SK-N-SH (cell line): ENCODE results near the gene ZNF620. TPM values are rescaled to one million over a fixed set of nuclear protein-coding genes. Genes with fewer than 3 reads are reported as not detected.

Source experiments
- CTCF ChIA-PET: fragments of 300-600, 350-600 bp; formaldehyde crosslinking; extraction: SDS; loops from one replicate; lab custom pipeline; 2021; lab: Yijun Ruan, JAX
- POLR2A ChIA-PET: fragments of 350-600 bp; sonication (Branson Sonifier 250); formaldehyde crosslinking; extraction: SDS; loops from one replicate; lab custom pipeline; 2020; ENCODE audit warnings: antibody characterized with exemption, inconsistent platforms; lab: Yijun Ruan, JAX
- DNase-seq: peaks from one replicate; pipeline ENCODE4 v3.0.0; 2012
- H2AFZ ChIP-seq: fragments of 200-600 bp; sonication (generic); 2 replicates; pipeline ENCODE4 v1.8.1; 2016; ENCODE audit warnings: antibody characterized with exemption, mild to moderate bottlenecking, low read depth
- H3F3A ChIP-seq: fragments of 200-600 bp; sonication (generic); replicated peaks from 2 replicates; pipeline ENCODE3; 2016; ENCODE audit warnings: antibody characterized with exemption, mild to moderate bottlenecking; ENCODE audit not compliant: insufficient read depth
- H3K27ac ChIP-seq, 2 experiments: fragments of 200-500 bp in 1 of 2; fragments of 200-600 bp in 1 of 2; sonication (Bioruptor generic) in 1 of 2; sonication (generic), shearing (Covaris generic) in 1 of 2; 2 replicates each; pipeline versions ENCODE4 v1.5.1 to v1.6.1; 2014 to 2016; ENCODE audit warnings: low read depth in 2 of 2, inconsistent platforms in 1 of 2, low read length in 1 of 2, mild to moderate bottlenecking in 1 of 2, mixed read lengths in 1 of 2
- H3K27me3 ChIP-seq: fragments of 200-600 bp; sonication (generic), shearing (Covaris generic); 2 replicates; pipeline ENCODE4 v1.6.1; 2016; ENCODE audit warnings: mixed run types; ENCODE audit not compliant: insufficient read depth
- H3K36me3 ChIP-seq, 2 experiments: fragments of 200-500 bp in 1 of 2; fragments of 200-600 bp in 1 of 2; sonication (Bioruptor generic) in 1 of 2; sonication (generic) in 1 of 2; replicated peaks in 1 of 2; 2 replicates each; pipeline versions ENCODE3 to v1.5.1; 2014 to 2016; ENCODE audit warnings: low read length in 1 of 2, mild to moderate bottlenecking in 1 of 2; ENCODE audit not compliant: insufficient read depth in 2 of 2, control insufficient read depth in 1 of 2
- H3K4me1 ChIP-seq, 2 experiments: fragments of 200-500 bp in 1 of 2; fragments of 200-600 bp in 1 of 2; sonication (Bioruptor generic) in 1 of 2; sonication (generic), shearing (Covaris generic) in 1 of 2; 2 replicates each; pipeline versions ENCODE4 v1.5.1 to v1.6.1; 2014 to 2016; ENCODE audit warnings: low read depth in 1 of 2, low read length in 1 of 2, mixed run types in 1 of 2; ENCODE audit not compliant: insufficient read depth in 2 of 2, control insufficient read depth in 1 of 2
- H3K4me2 ChIP-seq: fragments of 200-600 bp; sonication (generic), shearing (Covaris generic); 2 replicates; pipeline ENCODE4 v1.6.1; 2017; ENCODE audit warnings: mixed run types
- H3K4me3 ChIP-seq, 2 experiments: fragments of 200-500 bp in 1 of 2; fragments of 200-600 bp in 1 of 2; sonication (Bioruptor generic) in 1 of 2; sonication (generic), shearing (Covaris generic) in 1 of 2; 2 replicates each; pipeline versions ENCODE4 v1.5.1 to v1.8.1; 2014 to 2016; ENCODE audit warnings: low read depth in 2 of 2, inconsistent platforms in 1 of 2, low read length in 1 of 2, mild to moderate bottlenecking in 1 of 2, mixed read lengths in 1 of 2, moderate library complexity in 1 of 2
- H3K79me2 ChIP-seq: fragments of 200-600 bp; sonication (generic); 2 replicates; pipeline ENCODE4 v1.8.1; 2017; ENCODE audit warnings: mild to moderate bottlenecking; ENCODE audit not compliant: insufficient read depth
- H3K9ac ChIP-seq: fragments of 200-600 bp; sonication (generic); 2 replicates; pipeline ENCODE4 v1.6.1; 2017; ENCODE audit warnings: mixed run types
- H3K9me2 ChIP-seq: fragments of 200-600 bp; sonication (generic); 2 replicates; pipeline ENCODE4 v1.6.1; 2017; ENCODE audit warnings: mixed run types
- H3K9me3 ChIP-seq: fragments of 200-600 bp; sonication (generic); 2 replicates; pipeline ENCODE4 v1.6.1; 2017; ENCODE audit warnings: mixed run types, mild to moderate bottlenecking, moderate library complexity
- H4K20me1 ChIP-seq: fragments of 200-600 bp; sonication (generic); 2 replicates; pipeline ENCODE4 v1.6.1; 2017; ENCODE audit warnings: mild to moderate bottlenecking, mixed run types; ENCODE audit not compliant: insufficient read depth
- CHD2 ChIP-seq: fragments of 150-350 bp; IDR thresholded peaks from 2 replicates; pipeline ENCODE4 v1.6.1; 2018; ENCODE audit warnings: low read length; ENCODE audit not compliant: partially characterized antibody
- EP300 ChIP-seq, 2 experiments: IDR thresholded peaks; 2 replicates each; pipeline versions ENCODE4 v1.4.0 to v1.6.1; 2012; ENCODE audit warnings: borderline replicate concordance in 1 of 2, low read depth in 1 of 2, low read length in 1 of 2
- FOSL2 ChIP-seq: IDR thresholded peaks from 2 replicates; pipeline ENCODE4 v1.4.0; 2012; ENCODE audit warnings: low read depth, mild to moderate bottlenecking, moderate library complexity, borderline replicate concordance
- FOXJ3 ChIP-seq: sonication (generic); formaldehyde crosslinking; IDR thresholded peaks from 2 replicates; pipeline ENCODE4 v1.5.1; 2020; ENCODE audit warnings: mild to moderate bottlenecking, missing genetic modification reagents
- GABPA ChIP-seq: IDR thresholded peaks from 2 replicates; pipeline ENCODE4 v1.4.0; 2012; ENCODE audit warnings: low read depth, mild to moderate bottlenecking
- GATA2 ChIP-seq: sonication (generic); formaldehyde crosslinking; IDR thresholded peaks from 2 replicates; pipeline ENCODE4 v1.5.0; 2020; ENCODE audit warnings: mild to moderate bottlenecking, missing genetic modification reagents
- JUND ChIP-seq: IDR thresholded peaks from 2 replicates; pipeline ENCODE4 v1.4.0; 2012
- MEF2A ChIP-seq: IDR thresholded peaks from 2 replicates; pipeline ENCODE4 v1.4.0; 2012; ENCODE audit warnings: low read depth, borderline replicate concordance
- MXI1 ChIP-seq: IDR thresholded peaks from 2 replicates; pipeline ENCODE4 v1.6.1; 2012; ENCODE audit warnings: mild to moderate bottlenecking, low read depth, low read length, improper control_type of control experiment
- NFIC ChIP-seq: IDR thresholded peaks from 2 replicates; pipeline ENCODE4 v1.4.0; 2012; ENCODE audit warnings: borderline replicate concordance
- POLR2AphosphoS5 ChIP-seq: IDR thresholded peaks from 2 replicates; pipeline ENCODE4 v1.6.1; 2012; ENCODE audit warnings: low read depth, low read length
- RAD21 ChIP-seq: IDR thresholded peaks from 2 replicates; pipeline ENCODE4 v1.6.1; 2012; ENCODE audit warnings: mild to moderate bottlenecking, low read length
- RCOR1 ChIP-seq: fragments of 150-350 bp; IDR thresholded peaks from 2 replicates; pipeline ENCODE4 v1.6.1; 2017; ENCODE audit warnings: antibody characterized with exemption, low read length
- RFX5 ChIP-seq: IDR thresholded peaks from 2 replicates; pipeline ENCODE4 v1.6.1; 2012; ENCODE audit warnings: mild to moderate bottlenecking, improper control_type of control experiment, low read length
- SIN3A ChIP-seq: IDR thresholded peaks from 2 replicates; pipeline ENCODE4 v1.6.1; 2012; ENCODE audit warnings: low read depth, mild to moderate bottlenecking, low read length, moderate library complexity, borderline replicate concordance
- SMC3 ChIP-seq: IDR thresholded peaks from 2 replicates; pipeline ENCODE4 v1.6.1; 2012; ENCODE audit warnings: low read depth, low read length, improper control_type of control experiment
- TAF1 ChIP-seq: IDR thresholded peaks from 2 replicates; pipeline ENCODE4 v1.6.1; 2012; ENCODE audit warnings: low read depth, mild to moderate bottlenecking, low read length, moderate library complexity, borderline replicate concordance
- TCF12 ChIP-seq: IDR thresholded peaks from 2 replicates; pipeline ENCODE4 v1.4.0; 2012
- YY1 ChIP-seq: IDR thresholded peaks from 2 replicates; pipeline ENCODE4 v1.4.0; 2012; ENCODE audit warnings: low read depth, mild to moderate bottlenecking
- WGBS: methylation state at CpG from one replicate; pipeline ENCODE4 v1.1.6; 2017; ENCODE audit warnings: low lambda C conversion rate; 5-methylcytosine and 5-hydroxymethylcytosine counted together
- polyA plus RNA-seq, 3 experiments: library from polyadenylated mRNA; depleted of rRNA; stranded (reverse); fragments of >200 nt; gene quantifications; 2 replicates each; pipeline ENCODE4 v1.2.3, GENCODE V29; 2012
- TF ChIP-seq, protein P1 (sequence below): IDR thresholded peaks from 2 replicates; pipeline ENCODE4; 2012
- TF ChIP-seq, protein P2 (sequence below): IDR thresholded peaks from 2 replicates; pipeline ENCODE4 v1.4.0; 2012; ENCODE audit warnings: low read depth
- TF ChIP-seq, protein P3 (sequence below): IDR thresholded peaks from 2 replicates; pipeline ENCODE4 v1.4.0; 2012; ENCODE audit warnings: low read depth, borderline replicate concordance
- TF ChIP-seq, protein P4 (sequence below): fragments of 150-350 bp; IDR thresholded peaks from 2 replicates; pipeline ENCODE4 v1.6.1; 2016; ENCODE audit warnings: mild to moderate bottlenecking, low read depth, low read length
- TF ChIP-seq, protein P5 (sequence below): IDR thresholded peaks from 2 replicates; pipeline ENCODE4 v1.6.1; 2012; ENCODE audit warnings: mild to moderate bottlenecking, low read depth, low read length, moderate library complexity

ZNF620 gene
- polyA plus RNA-seq, 1 of the 3 experiments (the other 2 are of a cell fraction) = 2.0 TPM

DNA sequence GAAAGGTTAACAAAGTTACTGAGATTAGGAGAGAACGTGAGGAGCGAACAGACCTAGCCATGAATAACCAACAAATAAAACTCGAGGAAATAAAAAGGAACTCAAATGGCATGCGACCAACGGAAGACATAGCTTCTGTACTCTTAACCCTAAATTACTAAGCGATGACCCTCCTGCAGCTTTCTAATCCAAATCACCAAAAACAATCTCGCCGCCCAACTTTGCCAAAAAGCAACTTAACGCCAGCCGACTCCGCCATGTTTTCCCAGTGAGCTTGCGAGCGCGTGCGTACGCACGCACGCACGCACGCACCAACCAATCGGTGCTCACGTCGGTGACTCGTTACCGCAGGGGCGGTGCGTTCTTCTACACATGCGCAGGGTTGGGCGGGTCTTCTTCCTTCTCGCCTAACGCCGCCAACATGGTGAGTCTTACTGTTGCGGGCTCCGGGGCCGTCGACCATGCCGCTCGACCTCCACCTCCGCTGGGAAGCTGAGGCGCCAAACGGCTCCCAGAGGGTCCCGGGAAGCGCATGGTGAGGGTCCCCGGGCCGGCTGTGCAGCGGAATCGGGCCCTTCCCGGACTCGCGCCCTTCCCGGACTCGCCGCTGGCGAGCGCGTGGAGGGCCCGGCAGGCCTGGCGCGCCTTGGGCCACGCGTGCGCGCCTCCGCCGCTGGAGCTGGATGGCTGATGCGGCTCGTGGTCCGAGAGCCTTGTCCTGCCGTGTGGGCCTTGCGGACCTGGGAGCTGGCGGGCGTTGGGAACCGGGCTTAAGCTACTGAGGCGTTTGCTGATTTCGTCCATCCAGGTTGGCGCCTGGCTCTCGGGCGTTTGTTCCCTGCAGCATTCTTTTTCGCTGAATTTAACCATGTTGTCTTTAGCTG lies 48.7 kb upstream of the ZNF620 start, which contains the start of gene RPL14:
RPL14 (plus strand) TSS at position 400 of the 884 bp plus-strand sequence; CDS start at position 533, 133 bp downstream.
- peak within 1 kb of the TSS; percentile 79 to 87 for H3K27ac ChIP-seq
- ChIA-PET CTCF (interaction anchor here (0.9 to 1.4 kb wide), 3 partner anchors 10 to 129 kb away, joined by 3 to 6 read pairs (median 3); no protein-coding TSS in a partner anchor), POLR2A (interaction anchor here (0.7 to 2.0 kb wide), 9 partner anchors 8 to 129 kb away, joined by 3 to 15 read pairs (median 4); partner anchors contain the start of genes ZNF619, ZNF620 and ZNF621)
- H3K4me1 ChIP-seq = peaks cover 0 to 16% of the 10 kb centered on the region in 2 experiments; a peak in 2 of 4 replicates
- peak within 1 kb of the TSS; percentile 78 for H2AFZ ChIP-seq
- no peaks in the 10 kb centered on the region for H3K27me3 ChIP-seq
- H3K36me3 ChIP-seq = peaks cover 29 to 37% of the 10 kb centered on the region in 2 experiments
- H3K4me2 ChIP-seq = peak within 1 kb of the TSS; percentile 97
- H3F3A ChIP-seq = peaks cover 12% of the 10 kb centered on the region
- H3K9ac ChIP-seq = peak within 1 kb of the TSS; percentile 96
- WGBS = 2% methylated on average over 32 of the region's 79 CpGs
- H3K79me2 ChIP-seq = peaks cover 49% of the 10 kb centered on the region
- H4K20me1 ChIP-seq = peaks cover 32% of the 10 kb centered on the region
- H3K9me2 ChIP-seq = no peaks in the 10 kb centered on the region
- H3K9me3 ChIP-seq = no peaks in the 10 kb centered on the region
- peak within 1 kb of the TSS; percentile 85 to 97 for H3K4me3 ChIP-seq
- DNase-seq = peak; percentile 94
- TF ChIP-seq TCF12 (peak; percentile 5; the same call in 1 of the 2 replicates), CHD2 (peak; percentile 43), FOXJ3 (CRISPR knock-in tag) (no peak), TAF1 (peak; percentile 95), GABPA (0 out of 2 replicates have a peak, but pooled peaks have one; percentile 29), FOSL2 (no peak), MXI1 (peak; percentile 90), NFIC (no peak), JUND (no peak), POLR2AphosphoS5 (peak; percentile 98), SMC3 (no peak), MEF2A (no peak), SIN3A (peak; percentile 36; the same call in 1 of the 2 replicates), GATA2 (CRISPR knock-in tag) (no peak; the same call in 1 of the 2 replicates), RFX5 (0 out of 2 replicates have a peak, but pooled peaks have one; percentile 46), RCOR1 (no peak), YY1 (peak; percentile 96), EP300 (IDR thresholded peaks at IDR 0.05; ENCODE audit: borderline replicate concordance in 1 of 2, low read depth in 1 of 2, low read length in 1 of 2) (no peak), RAD21 (no peak)
- TF ChIP-seq, protein P1, sequence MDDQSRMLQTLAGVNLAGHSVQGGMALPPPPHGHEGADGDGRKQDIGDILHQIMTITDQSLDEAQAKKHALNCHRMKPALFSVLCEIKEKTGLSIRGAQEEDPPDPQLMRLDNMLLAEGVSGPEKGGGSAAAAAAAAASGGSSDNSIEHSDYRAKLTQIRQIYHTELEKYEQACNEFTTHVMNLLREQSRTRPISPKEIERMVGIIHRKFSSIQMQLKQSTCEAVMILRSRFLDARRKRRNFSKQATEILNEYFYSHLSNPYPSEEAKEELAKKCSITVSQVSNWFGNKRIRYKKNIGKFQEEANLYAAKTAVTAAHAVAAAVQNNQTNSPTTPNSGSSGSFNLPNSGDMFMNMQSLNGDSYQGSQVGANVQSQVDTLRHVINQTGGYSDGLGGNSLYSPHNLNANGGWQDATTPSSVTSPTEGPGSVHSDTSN = no peak
- TF ChIP-seq, protein P2, sequence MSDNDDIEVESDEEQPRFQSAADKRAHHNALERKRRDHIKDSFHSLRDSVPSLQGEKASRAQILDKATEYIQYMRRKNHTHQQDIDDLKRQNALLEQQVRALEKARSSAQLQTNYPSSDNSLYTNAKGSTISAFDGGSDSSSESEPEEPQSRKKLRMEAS = peak; percentile 79
- TF ChIP-seq, protein P3, sequence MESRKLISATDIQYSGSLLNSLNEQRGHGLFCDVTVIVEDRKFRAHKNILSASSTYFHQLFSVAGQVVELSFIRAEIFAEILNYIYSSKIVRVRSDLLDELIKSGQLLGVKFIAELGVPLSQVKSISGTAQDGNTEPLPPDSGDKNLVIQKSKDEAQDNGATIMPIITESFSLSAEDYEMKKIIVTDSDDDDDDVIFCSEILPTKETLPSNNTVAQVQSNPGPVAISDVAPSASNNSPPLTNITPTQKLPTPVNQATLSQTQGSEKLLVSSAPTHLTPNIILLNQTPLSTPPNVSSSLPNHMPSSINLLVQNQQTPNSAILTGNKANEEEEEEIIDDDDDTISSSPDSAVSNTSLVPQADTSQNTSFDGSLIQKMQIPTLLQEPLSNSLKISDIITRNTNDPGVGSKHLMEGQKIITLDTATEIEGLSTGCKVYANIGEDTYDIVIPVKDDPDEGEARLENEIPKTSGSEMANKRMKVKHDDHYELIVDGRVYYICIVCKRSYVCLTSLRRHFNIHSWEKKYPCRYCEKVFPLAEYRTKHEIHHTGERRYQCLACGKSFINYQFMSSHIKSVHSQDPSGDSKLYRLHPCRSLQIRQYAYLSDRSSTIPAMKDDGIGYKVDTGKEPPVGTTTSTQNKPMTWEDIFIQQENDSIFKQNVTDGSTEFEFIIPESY = no peak
- TF ChIP-seq, protein P4, sequence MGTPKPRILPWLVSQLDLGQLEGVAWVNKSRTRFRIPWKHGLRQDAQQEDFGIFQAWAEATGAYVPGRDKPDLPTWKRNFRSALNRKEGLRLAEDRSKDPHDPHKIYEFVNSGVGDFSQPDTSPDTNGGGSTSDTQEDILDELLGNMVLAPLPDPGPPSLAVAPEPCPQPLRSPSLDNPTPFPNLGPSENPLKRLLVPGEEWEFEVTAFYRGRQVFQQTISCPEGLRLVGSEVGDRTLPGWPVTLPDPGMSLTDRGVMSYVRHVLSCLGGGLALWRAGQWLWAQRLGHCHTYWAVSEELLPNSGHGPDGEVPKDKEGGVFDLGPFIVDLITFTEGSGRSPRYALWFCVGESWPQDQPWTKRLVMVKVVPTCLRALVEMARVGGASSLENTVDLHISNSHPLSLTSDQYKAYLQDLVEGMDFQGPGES = no peak
- TF ChIP-seq, protein P5, sequence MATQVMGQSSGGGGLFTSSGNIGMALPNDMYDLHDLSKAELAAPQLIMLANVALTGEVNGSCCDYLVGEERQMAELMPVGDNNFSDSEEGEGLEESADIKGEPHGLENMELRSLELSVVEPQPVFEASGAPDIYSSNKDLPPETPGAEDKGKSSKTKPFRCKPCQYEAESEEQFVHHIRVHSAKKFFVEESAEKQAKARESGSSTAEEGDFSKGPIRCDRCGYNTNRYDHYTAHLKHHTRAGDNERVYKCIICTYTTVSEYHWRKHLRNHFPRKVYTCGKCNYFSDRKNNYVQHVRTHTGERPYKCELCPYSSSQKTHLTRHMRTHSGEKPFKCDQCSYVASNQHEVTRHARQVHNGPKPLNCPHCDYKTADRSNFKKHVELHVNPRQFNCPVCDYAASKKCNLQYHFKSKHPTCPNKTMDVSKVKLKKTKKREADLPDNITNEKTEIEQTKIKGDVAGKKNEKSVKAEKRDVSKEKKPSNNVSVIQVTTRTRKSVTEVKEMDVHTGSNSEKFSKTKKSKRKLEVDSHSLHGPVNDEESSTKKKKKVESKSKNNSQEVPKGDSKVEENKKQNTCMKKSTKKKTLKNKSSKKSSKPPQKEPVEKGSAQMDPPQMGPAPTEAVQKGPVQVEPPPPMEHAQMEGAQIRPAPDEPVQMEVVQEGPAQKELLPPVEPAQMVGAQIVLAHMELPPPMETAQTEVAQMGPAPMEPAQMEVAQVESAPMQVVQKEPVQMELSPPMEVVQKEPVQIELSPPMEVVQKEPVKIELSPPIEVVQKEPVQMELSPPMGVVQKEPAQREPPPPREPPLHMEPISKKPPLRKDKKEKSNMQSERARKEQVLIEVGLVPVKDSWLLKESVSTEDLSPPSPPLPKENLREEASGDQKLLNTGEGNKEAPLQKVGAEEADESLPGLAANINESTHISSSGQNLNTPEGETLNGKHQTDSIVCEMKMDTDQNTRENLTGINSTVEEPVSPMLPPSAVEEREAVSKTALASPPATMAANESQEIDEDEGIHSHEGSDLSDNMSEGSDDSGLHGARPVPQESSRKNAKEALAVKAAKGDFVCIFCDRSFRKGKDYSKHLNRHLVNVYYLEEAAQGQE = no peak; the same call in 1 of the 2 replicates
